GM19324 (cell line): ENCODE data around the gene KIF1A.
"Not testable (repeated sequence)": the region's sequence is repeated elsewhere in the genome, so short reads cannot be mapped to it uniquely, and the experiment has no call there.

Experiments
- ATAC-seq: cut with Tn5 transposase; IDR thresholded peaks from one replicate; pipeline ENCODE4 v1.9.1; 2021; ENCODE audit warnings: mild to moderate bottlenecking, moderate library complexity; ENCODE audit not compliant: unreplicated experiment, low FRiP score

Gene KIF1A

GRCh38 chr2:240787521-240788472, 32.2 kb downstream of the KIF1A start:
- ATAC-seq: no peak

DNA sequence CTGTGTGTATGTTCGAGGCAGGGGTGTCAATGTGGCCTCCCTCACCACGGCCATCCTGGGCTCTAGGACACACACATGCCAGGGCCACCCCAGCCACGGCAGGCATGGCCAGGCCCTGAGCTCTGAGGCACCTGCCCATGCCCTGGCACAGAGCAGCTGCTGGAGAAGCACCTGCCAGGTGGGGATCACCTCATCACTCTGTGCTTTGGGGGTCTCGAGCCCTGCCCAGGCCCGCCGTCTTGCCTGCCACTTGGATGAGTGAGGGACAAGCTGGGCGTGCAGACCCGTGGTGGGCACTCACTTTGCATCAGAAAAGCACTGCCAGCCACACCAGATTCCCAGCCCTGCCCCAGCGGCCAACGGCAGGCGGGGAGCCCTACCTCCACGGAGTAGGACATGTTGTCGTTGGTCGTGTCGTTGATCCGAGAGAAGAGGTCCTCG, 33.1 kb downstream of the KIF1A start:
- no peak for ATAC-seq

DNA sequence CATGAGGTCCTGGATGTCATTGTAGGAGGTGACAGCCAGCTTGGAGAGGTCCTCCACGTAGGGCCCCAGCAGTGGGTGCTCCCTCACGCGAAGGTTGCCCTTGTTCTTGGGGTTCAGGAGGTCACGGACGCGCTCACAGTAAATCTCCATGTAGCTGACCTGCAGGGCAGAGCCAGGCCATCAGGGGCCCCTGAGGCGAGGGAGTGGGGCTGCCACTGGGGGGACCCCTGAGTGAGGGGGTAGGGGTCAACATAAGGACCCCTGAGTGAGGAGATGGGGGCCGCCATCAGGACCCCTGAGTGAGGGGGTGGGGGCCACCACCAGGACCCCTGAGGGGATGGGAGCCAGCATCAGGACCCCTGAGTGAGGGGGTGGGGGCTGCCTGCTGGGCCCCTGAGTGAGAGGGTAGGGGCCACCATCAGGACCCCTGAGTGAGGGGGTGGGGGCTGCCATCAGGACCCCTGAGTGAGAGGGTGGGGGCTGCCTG, 33.6 kb downstream of the KIF1A start:
- no peak for ATAC-seq

DNA sequence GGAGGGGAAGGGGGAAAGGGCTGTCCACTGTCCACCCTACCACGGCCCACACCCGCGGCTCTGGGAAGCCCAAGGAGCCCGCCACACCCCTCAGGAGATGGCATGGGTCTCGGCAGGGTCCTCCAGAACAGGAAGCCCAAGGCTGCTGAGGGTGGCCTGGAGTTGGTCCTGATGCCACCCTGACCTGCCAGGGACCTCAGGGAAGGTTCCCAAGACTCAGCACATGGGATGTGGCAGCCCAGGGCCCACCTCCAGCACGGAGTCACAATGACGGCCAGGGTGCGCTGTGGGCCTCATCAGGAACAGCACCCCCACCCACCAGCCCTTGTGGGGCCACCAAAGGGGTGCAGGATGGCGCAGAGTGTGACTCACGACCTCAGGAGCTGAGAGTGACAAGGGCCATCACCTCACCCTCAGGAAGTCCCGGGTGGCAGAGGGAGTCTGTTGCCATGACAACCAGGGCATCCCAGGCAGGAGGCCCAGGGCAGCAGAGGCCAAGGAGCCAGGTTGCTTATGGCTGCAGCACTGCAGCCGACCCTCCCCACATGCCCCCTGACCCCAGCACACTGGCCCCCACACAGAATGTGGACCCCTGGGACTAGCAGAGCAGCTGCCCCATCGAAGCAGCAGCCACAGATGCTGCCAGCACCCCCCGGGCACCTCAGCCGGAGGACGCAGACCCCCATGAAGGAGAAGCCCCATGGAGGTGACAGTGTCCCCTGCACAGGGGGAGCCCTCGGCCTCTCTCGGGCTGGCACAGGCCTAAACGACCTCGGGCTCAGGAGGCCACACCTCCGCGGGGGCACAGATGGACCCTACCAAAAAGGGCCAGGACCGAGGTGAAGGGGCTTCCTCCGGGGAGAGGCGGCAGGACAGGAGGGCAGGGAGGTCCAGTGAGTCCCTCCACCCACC, 34.3 kb downstream of the KIF1A start:
- no peak for ATAC-seq

GRCh38 chr2:240784629-240785423, 35.2 kb downstream of the KIF1A start:
- no peak for ATAC-seq

DNA sequence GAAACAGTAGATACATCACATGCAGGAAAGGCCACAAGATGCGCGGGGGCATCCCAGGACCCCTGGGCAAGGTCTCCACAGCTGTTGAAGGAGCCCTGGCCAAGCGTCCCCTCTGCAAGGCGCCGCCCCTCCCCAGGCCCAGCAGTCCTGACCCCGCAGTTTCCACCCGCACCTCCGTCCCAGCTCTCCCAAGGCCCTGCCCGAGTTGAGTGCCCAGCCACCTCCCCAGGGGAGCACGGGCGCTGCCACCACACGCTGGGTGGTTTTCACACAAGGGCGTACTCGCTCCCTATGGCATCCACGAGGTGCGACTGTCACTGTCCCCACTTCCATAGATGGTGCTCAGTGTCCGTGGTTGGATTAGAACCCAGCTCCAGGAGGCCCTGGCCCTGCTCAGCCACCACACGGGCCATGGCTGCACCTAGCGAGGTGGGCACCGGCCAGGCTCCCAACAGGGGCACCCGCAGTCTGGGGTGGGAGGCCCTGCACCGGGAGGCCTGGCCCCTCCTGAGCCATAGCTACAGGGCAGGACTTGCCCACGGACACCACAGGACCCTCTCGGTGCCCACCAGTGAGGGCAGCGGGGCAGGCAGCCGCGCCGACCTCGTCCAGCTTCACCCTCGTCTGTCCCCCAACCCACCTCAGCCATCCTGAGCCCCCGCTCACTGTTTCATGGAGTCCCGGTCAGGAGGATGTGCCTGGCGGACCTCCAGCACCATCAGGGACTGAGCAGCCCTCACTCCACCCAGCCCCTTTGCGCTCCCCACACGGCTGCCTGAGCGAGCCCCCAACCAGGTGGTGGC, 36.0 kb downstream of the KIF1A start:
- ATAC-seq: no peak

DNA sequence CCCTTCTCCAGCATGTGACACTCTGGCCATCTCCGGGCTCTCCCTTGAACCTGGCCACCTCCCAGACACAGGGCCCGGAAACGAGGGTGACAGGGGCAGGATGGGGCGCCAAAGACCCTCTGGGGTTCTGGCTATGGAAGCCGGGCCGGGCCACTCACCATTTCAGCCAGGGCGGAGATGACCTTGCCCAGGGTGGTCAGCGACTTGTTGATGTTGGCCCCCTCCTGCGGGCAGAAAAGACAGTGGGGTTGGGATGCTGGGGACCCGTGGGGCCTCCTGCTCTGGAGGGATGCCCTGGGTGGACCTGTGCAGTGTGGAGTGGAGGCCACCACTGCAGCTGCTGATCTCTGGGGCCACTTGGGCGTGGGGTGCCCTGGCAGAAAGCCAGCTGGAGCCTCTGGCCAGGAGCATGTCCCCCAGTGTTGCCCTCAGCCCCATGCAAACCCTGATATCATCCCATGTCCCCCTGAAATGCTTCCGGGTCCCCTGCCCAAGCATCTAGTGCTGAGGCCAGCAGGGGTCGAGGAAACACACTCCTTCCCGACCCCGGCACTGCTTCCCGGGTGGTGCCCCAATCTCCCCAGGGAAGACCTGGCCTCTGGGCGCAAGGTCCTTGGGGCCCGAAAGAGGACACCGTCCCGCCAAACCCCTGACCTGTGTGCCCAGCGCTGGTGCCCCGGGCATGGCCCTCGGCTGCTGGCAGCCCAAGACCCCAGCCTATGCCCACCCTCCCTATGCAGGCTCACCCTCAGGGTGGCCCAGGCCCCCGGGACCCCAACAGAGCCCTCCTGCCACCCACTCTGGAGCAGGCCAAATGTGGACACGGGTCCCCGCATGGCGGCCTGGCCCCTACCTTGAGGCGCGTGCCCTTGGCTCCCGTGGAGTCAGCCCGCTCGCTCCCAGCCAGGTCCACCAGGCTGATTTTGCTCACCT, 36.9 kb downstream of the KIF1A start:
- no peak for ATAC-seq

- ATAC-seq: no peak
These were observed 37.7 kb downstream of the KIF1A start for GRCh38 chr2:240782221-240782885.

GRCh38 chr2:240781471-240782220, 38.4 kb downstream of the KIF1A start:
- no peak for ATAC-seq

- ATAC-seq: no peak
These were observed 39.9 kb downstream of the KIF1A start for GRCh38 chr2:240780023-240780700.

DNA sequence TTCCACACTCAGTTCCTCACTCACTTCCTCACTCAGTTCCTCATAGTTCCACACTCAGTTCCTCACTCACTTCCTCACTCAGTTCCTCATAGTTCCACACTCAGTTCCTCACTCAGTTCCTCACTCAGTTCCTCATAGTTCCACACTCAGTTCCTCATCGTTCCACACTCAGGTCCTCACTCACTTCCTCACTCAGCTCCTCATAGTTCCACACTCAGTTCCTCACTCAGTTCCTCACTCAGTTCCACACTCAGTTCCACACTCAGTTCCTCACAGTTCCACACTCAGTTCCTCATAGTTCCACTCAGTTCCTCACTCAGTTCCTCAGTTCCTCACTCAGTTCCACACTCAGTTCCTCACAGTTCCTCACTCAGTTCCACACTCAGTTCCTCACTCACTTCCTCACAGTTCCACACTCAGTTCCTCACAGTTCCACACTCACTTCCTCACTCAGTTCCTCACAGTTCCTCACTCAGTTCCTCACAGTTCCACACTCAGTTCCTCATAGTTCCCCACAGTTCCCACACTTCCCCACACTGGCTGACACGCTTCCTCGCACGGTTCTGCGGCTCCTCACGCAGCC, 40.7 kb downstream of the KIF1A start:
- ATAC-seq: not testable (repeated sequence)

- no peak for ATAC-seq
These were observed 41.6 kb downstream of the KIF1A start for GRCh38 chr2:240778426-240778825.

DNA sequence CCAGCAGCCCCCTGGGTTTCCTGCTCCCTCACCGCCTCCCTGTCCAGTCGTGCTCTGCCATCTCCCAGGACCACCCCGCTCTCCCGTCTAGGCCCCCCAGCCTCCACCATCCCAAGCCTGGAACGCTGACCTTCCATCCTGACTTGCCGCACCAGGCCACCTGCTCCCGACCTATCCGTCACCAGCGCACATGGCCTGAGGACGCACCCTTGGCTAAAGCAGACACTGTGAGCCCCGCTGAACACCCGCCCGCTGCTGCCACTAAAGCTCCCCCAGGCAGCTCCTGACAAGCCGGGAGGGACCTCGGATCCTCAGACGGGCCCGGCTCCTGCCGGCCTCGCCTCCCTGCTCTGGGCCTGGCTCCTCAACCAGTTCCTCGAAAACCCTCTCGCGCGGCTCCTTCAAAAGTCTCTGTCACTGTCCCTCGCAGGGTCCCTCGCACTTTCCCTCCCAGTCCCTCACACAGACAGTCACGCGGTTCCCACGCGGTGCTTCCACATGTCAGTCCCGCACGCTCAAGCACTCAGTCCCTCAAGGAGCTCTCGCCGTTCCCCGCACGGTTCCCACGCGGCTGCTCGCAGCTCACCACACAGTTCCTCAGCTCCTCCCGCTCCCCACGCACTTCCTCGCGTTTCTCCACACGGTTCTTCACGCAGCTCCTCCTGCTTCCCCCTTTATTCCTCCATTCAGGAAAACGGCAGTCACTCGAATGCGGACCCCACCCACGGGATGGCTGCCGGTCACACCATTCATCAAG, 42.4 kb downstream of the KIF1A start:
- no peak for ATAC-seq

DNA sequence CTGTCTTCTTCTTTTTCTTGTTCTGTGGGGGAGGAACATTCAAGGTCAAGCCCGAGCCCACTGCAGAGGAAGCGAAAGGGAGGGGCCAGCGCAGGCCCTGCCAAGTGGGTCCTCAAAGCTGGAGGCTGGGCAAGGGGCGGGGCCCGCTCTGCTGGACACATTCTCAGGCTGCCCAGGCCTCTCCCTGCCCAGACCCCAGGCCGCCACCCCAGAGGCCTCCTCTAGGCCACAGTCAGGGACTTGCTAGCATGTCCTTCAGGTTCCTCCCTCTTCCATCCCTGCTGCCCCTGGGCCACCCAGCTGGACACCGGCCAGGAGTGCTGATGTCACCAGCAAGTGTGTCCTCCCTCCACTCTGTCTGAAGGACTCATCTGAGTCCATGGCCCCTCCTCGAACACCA, 44.1 kb downstream of the KIF1A start:
- no peak for ATAC-seq

DNA sequence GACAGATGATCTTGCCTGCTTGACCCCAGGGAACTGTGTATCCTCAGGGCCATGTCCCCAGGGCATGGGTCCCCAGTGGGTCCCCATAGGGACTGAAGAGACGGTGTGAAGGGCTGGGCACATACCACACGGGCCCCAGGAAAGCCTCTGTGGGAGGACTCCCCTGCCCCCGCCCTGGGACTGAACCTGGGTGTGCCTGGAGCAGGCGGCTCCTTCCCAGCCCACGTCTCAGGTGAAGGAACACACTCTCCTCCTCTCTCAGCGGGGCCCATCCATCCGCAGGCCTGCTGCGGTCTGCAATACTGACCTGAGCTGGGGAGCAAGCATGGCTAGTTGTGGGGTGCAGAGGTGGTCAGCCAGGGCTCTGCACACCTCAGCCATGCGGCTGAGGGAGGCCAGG, 45.2 kb downstream of the KIF1A start:
- ATAC-seq: no peak

DNA sequence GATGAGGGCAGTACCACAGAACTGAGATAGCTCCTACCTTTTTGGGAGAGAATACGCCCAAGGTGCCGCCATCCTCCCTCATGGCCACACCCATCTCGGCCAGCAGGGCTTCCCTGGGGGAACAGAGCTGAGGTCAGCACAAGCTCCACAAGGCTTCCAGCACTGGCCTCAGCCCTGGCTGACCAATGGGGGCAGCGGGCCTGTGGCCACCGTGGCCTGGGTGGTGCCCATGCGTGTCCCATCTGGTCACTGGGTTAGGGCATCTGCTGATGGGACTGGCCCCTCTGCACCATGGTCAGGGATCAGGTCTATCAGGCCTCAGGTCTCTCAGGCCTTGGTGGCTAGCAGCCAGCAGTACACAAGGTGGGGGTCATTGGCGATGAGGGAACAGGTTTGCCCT, 50.9 kb downstream of the KIF1A start:
- ATAC-seq: no peak
